VCaP (cell line): ENCODE measurements around the gene OR10D3.

Experiments used
- H3K27ac ChIP-seq: fragments of 450-650 bp; 2 replicates; pipeline ENCODE4 v1.5.1; 2017
- CTCF ChIP-seq: fragments of 450-650 bp; conservative IDR thresholded peaks from 2 replicates; pipeline ENCODE4 v1.5.1; 2017; ENCODE audit warnings: mild to moderate bottlenecking, moderate library complexity

OR10D3 gene

GRCh38 chr11:124176925-124177715 is 6.0 kb upstream of the OR10D3 start:
- H3K27ac ChIP-seq, result no peak overlapping the region
- no peak for TF ChIP-seq CTCF

GRCh38 chr11:124179310-124179709 is 3.8 kb upstream of the OR10D3 start:
- TF ChIP-seq CTCF, result no peak
- H3K27ac ChIP-seq, result no peak overlapping the region

GRCh38 chr11:124190298-124191139 is 7.4 kb downstream of the OR10D3 start:
- H3K27ac ChIP-seq, result no peak overlapping the region
- no peak for TF ChIP-seq CTCF

- no peak overlapping the region for H3K27ac ChIP-seq
- TF ChIP-seq CTCF, result no peak
These were observed 10.3 kb downstream of the OR10D3 start for GRCh38 chr11:124193221-124194010.

GRCh38 chr11:124194293-124195188 is 11.4 kb downstream of the OR10D3 start:
- no peak for TF ChIP-seq CTCF
- H3K27ac ChIP-seq, result no peak overlapping the region

GRCh38 chr11:124195189-124195734 is 12.1 kb downstream of the OR10D3 start:
- TF ChIP-seq CTCF, result peak; percentile 72
- H3K27ac ChIP-seq, result no peak overlapping the region
